Activated naive CD4-positive, alpha-beta T cell treated with anti-CD3 and anti-CD28 coated beads, Interleukin-2, amount 50 U/mL, for 16 hours (primary cell): ENCODE measurements around the gene TAS2R14.

Experiments used
- DNase-seq: peaks from one replicate; pipeline ENCODE4 v3.0.0-alpha.2; 2020

The TAS2R14 gene

GRCh38 chr12:10904686-10905085, 34.4 kb downstream of the TAS2R14 start:
- no peak for DNase-seq

GRCh38 chr12:10901427-10901826, 37.6 kb downstream of the TAS2R14 start:
- DNase-seq = no peak

- DNase-seq = no peak
Measured at GRCh38 chr12:10900972-10901371, 38.1 kb downstream of the TAS2R14 start.

GRCh38 chr12:10900530-10900929, 38.5 kb downstream of the TAS2R14 start:
- DNase-seq = no peak

GRCh38 chr12:10896854-10897253, 42.2 kb downstream of the TAS2R14 start:
- no peak for DNase-seq

- DNase-seq = no peak
Measured at GRCh38 chr12:10891937-10892336, 47.1 kb downstream of the TAS2R14 start.

GRCh38 chr12:10889226-10889625, 49.8 kb downstream of the TAS2R14 start:
- no peak for DNase-seq
